ENCODE measurements around the gene ABLIM2. TPM values are rescaled to one million over a fixed set of nuclear protein-coding genes. Genes with fewer than 3 reads are reported as not detected.

The ABLIM2 gene
- total RNA-seq, 1 experiment from 2014 or later = 6.1 TPM

DNA sequence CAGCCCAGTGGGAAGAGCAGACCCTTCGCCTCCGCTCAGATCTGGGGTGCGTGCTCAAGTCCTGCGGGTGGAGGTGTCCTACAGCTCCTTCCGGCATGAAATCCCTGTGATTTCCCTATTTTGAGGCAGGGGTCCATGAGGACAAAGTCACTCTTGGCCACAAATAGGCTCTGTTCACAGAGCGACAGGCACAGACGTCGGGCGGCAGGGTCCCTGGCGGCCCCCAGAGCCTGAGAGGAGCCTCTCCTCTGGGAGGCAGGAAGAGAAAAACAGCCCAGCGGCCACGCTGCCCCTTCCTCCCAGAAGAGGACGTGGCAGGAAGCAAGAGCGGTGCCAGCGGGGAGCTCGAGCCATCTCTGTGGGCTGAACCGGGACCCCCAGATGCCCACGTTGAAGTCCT lies 38.7 kb downstream of the ABLIM2 start:
- ChIA-PET RAD21 (ENCODE audit: low non-redundant PET in 1 of 2, low total read pairs in 2 of 2, uncharacterized antibody in 2 of 2, unreplicated experiment in 2 of 2) (no interaction called here), CTCF (no interaction called here), POLR2A (no interaction called here)
- H3K4me1 ChIP-seq (ENCODE audit: control insufficient read depth in 1 of 2, insufficient read depth in 2 of 2, low read length in 2 of 2) = peaks cover 3 to 13% of the 10 kb centered on the region in 2 experiments; a peak in 3 of 4 replicates
- no TSS peak for BruUV-seq (replicated peaks)
- no peaks in the 10 kb centered on the region for H3K27me3 ChIP-seq (ENCODE audit: insufficient read depth, low read length)
- no peak overlapping the region for H3K27ac ChIP-seq (ENCODE audit: low read depth, low read length)
- no peaks in the 10 kb centered on the region for H3K79me2 ChIP-seq (ENCODE audit: insufficient read depth, low read length)
- H2AFZ ChIP-seq (ENCODE audit: low read depth, low read length, poor library complexity, severe bottlenecking) = no peak overlapping the region
- no peak for TF ChIP-seq EZH2phosphoT487 (IDR thresholded peaks at IDR 0.05; ENCODE audit: borderline replicate concordance)
- no peak overlapping the region for H3K9ac ChIP-seq (ENCODE audit: low read length)
- H3K4me2 ChIP-seq (ENCODE audit: low read length) = no peak overlapping the region
- no peaks in the 10 kb centered on the region for H4K20me1 ChIP-seq (ENCODE audit: insufficient read depth)
- no peaks in the 10 kb centered on the region for H3K36me3 ChIP-seq (ENCODE audit: control insufficient read depth in 1 of 2, insufficient read depth in 2 of 2, low read length in 2 of 2)
- H3K9me2 ChIP-seq (ENCODE audit: insufficient read depth) = no peaks in the 10 kb centered on the region
- no peak for ATAC-seq
- H3K9me3 ChIP-seq (ENCODE audit: control insufficient read depth in 1 of 2, insufficient read depth in 1 of 2, low read depth in 1 of 2, low read length in 2 of 2) = no peaks in the 10 kb centered on the region
- DNase-seq (ENCODE audit: low read depth, low spot score) = no peak
- intact Hi-C loops (cut with micrococcal nuclease) = no loop called here
- no peak overlapping the region for H3K4me3 ChIP-seq (replicated peaks in 1 of 2; ENCODE audit: low read depth in 1 of 2, low read length in 2 of 2)

DNA sequence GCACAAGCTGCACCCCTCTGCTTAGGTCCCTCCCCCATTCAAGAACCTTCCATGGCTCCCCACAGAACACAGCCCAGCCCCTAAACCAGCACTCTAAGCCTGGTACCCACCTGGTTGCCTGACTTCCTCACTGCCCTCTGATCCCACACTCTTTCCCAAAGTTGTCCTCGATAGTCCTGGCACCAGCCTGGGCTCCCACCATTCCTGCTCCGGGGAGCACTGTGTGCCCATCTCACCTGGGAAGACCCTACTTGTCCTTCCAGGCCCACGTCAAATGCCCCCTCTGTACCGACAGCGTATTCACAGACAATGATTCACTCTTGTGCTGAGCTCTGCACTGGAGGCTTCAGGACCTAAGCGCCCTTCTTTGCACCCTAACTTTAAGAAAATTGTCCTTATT lies 40.1 kb downstream of the ABLIM2 start:
- CTCF ChIA-PET = no interaction called here
- intact Hi-C loops (cut with micrococcal nuclease) = no loop called here
- H3K9ac ChIP-seq (ENCODE audit: low read length) = no peak overlapping the region

More for the DNA sequence above, 40.1 kb downstream of the ABLIM2 start:
- H3K9me2 ChIP-seq (ENCODE audit: insufficient read depth) = no peaks in the 10 kb centered on the region
- no peaks in the 10 kb centered on the region for H3K36me3 ChIP-seq (ENCODE audit: control insufficient read depth in 1 of 2, insufficient read depth in 2 of 2, low read length in 2 of 2)
- TF ChIP-seq SIN3A (IDR thresholded peaks at IDR 0.05; ENCODE audit: low read depth) (no peak), FOSL1 (IDR thresholded peaks at IDR 0.05; ENCODE audit: low read depth) (no peak), EZH2 (IDR thresholded peaks at IDR 0.05) (no peak), RAD21 (IDR thresholded peaks at IDR 0.05; ENCODE audit: low read depth) (no peak), CBX3 (IDR thresholded peaks at IDR 0.05; ENCODE audit: low read depth) (no peak), SRF (IDR thresholded peaks at IDR 0.05; ENCODE audit: low read depth) (no peak), TCF7L2 (IDR thresholded peaks at IDR 0.05; ENCODE audit: borderline replicate concordance, extremely low read depth, insufficient read depth, insufficient read length) (no peak), EZH2phosphoT487 (IDR thresholded peaks at IDR 0.05; ENCODE audit: borderline replicate concordance) (no peak), CEBPB (IDR thresholded peaks at IDR 0.05; ENCODE audit: low read depth) (no peak), ZNF274 (IDR thresholded peaks at IDR 0.05; ENCODE audit: low read depth, low read length) (no peak), JUND (IDR thresholded peaks at IDR 0.05) (no peak), ZFX (IDR thresholded peaks at IDR 0.05) (no peak)
- TF ChIP-seq, protein P1, sequence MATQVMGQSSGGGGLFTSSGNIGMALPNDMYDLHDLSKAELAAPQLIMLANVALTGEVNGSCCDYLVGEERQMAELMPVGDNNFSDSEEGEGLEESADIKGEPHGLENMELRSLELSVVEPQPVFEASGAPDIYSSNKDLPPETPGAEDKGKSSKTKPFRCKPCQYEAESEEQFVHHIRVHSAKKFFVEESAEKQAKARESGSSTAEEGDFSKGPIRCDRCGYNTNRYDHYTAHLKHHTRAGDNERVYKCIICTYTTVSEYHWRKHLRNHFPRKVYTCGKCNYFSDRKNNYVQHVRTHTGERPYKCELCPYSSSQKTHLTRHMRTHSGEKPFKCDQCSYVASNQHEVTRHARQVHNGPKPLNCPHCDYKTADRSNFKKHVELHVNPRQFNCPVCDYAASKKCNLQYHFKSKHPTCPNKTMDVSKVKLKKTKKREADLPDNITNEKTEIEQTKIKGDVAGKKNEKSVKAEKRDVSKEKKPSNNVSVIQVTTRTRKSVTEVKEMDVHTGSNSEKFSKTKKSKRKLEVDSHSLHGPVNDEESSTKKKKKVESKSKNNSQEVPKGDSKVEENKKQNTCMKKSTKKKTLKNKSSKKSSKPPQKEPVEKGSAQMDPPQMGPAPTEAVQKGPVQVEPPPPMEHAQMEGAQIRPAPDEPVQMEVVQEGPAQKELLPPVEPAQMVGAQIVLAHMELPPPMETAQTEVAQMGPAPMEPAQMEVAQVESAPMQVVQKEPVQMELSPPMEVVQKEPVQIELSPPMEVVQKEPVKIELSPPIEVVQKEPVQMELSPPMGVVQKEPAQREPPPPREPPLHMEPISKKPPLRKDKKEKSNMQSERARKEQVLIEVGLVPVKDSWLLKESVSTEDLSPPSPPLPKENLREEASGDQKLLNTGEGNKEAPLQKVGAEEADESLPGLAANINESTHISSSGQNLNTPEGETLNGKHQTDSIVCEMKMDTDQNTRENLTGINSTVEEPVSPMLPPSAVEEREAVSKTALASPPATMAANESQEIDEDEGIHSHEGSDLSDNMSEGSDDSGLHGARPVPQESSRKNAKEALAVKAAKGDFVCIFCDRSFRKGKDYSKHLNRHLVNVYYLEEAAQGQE (IDR thresholded peaks at IDR 0.05; ENCODE audit: low read depth) = no peak
- TF ChIP-seq, protein P2, sequence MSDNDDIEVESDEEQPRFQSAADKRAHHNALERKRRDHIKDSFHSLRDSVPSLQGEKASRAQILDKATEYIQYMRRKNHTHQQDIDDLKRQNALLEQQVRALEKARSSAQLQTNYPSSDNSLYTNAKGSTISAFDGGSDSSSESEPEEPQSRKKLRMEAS (IDR thresholded peaks at IDR 0.05) = no peak
- ATAC-seq (no peak), DNase-seq (ENCODE audit: low read depth, low spot score) (no peak)
- no peak overlapping the region for H3K4me3 ChIP-seq (replicated peaks in 1 of 2; ENCODE audit: low read depth in 1 of 2, low read length in 2 of 2)
- no peaks in the 10 kb centered on the region for H4K20me1 ChIP-seq (ENCODE audit: insufficient read depth)
- H3K27me3 ChIP-seq (ENCODE audit: insufficient read depth, low read length) = no peaks in the 10 kb centered on the region
- RAD21 ChIA-PET (ENCODE audit: low non-redundant PET in 1 of 2, low total read pairs in 2 of 2, uncharacterized antibody in 2 of 2, unreplicated experiment in 2 of 2) = no interaction called here
- H3K79me2 ChIP-seq (ENCODE audit: insufficient read depth, low read length) = no peaks in the 10 kb centered on the region
- POLR2A ChIA-PET = interaction anchor here (0.5 kb wide), 1 partner anchor 8 kb away, joined by 4 read pairs; no protein-coding TSS in a partner anchor
- no peak overlapping the region for H2AFZ ChIP-seq (ENCODE audit: low read depth, low read length, poor library complexity, severe bottlenecking)
- no peaks in the 10 kb centered on the region for H3K9me3 ChIP-seq (ENCODE audit: control insufficient read depth in 1 of 2, insufficient read depth in 1 of 2, low read depth in 1 of 2, low read length in 2 of 2)
- peaks cover 9 to 27% of the 10 kb centered on the region in 2 experiments; a peak in 3 of 4 replicates for H3K4me1 ChIP-seq (ENCODE audit: control insufficient read depth in 1 of 2, insufficient read depth in 2 of 2, low read length in 2 of 2)
- no peak overlapping the region for H3K4me2 ChIP-seq (ENCODE audit: low read length)
- no TSS peak for BruUV-seq (replicated peaks)
- H3K27ac ChIP-seq (ENCODE audit: low read depth, low read length) = no peak overlapping the region
